Esophagus squamous epithelium (tissue), 5 donors: ENCODE measurements around the gene NFKBIE. TPM values are rescaled to one million over a fixed set of nuclear protein-coding genes. Genes with fewer than 3 reads are reported as not detected.
"Not testable (repeated sequence)": the region's sequence is repeated elsewhere in the genome, so short reads cannot be mapped to it uniquely, and the experiment has no call there.

Source experiments
- DNase-seq: peaks from one replicate; lab custom pipeline; 2025; lab: John Stamatoyannopoulos, UW
- H3K27ac ChIP-seq, 4 donors: fragments of 200-600 bp; sonication (generic); one replicate each; pipeline ENCODE4 v1.5.1; 2016 to 2019; ENCODE audit warnings: mild to moderate bottlenecking in 1 of 4
- H3K27me3 ChIP-seq, 4 donors: fragments of 200-600 bp; sonication (generic); 1 replicate in 3 of 4; 2 replicates in 1 of 4; pipeline versions ENCODE4 v1.5.1 to v1.6.0; 2017 to 2021; ENCODE audit warnings: antibody characterized with exemption in 1 of 4
- H3K36me3 ChIP-seq, 3 donors: fragments of 200-600 bp; sonication (generic); one replicate each; pipeline ENCODE4 v1.5.1; 2016 to 2019
- H3K4me1 ChIP-seq, 3 donors: fragments of 200-600 bp; sonication (generic); one replicate each; pipeline ENCODE4 v1.5.1; 2017 to 2019
- H3K4me3 ChIP-seq, 4 donors: fragments of 200-600 bp; sonication (generic); 1 replicate in 3 of 4; 2 replicates in 1 of 4; pipeline ENCODE4 v1.5.1; 2016 to 2019; ENCODE audit warnings: mild to moderate bottlenecking in 2 of 4, moderate library complexity in 1 of 4
- H3K9me3 ChIP-seq, 3 donors: fragments of 200-600 bp; sonication (generic); one replicate each; pipeline ENCODE4 v1.5.1; 2016 to 2019
- CTCF ChIP-seq, 6 experiments: fragments of 450-650 bp in 4 of 6; fragments of 200-600 bp in 2 of 6; sonication (generic) in 2 of 6; IDR thresholded peaks; one replicate each; pipeline ENCODE4 v1.5.1; 2016 to 2019; ENCODE audit warnings: antibody characterized with exemption in 6 of 6, mild to moderate bottlenecking in 4 of 6, moderate library complexity in 4 of 6
- POLR2A ChIP-seq, 4 donors: fragments of 450-650 bp; IDR thresholded peaks; one replicate each; pipeline ENCODE4 v1.6.1; 2017; ENCODE audit warnings: antibody characterized with exemption in 4 of 4, mild to moderate bottlenecking in 4 of 4, moderate library complexity in 3 of 4
- WGBS, 2 donors: methylation state at CpG; one replicate each; pipeline ENCODE4 v1.1.5; 2018; 5-methylcytosine and 5-hydroxymethylcytosine counted together
- intact Hi-C: fragments of 100-400 bp; cut with DNase I; formaldehyde crosslinking; loops from one replicate; pipeline ENCODE4 v1.15.0; 2022
- total RNA-seq, 4 donors: library from RNA; depleted of rRNA; stranded (reverse); fragments of >200 nt; gene quantifications; one replicate each; pipeline ENCODE4 v1.1.0, GENCODE V29; 2016
- donor health status: DM: yes; HTN: yes; CAD: no.

Gene NFKBIE
- total RNA-seq, result 10 to 100 TPM in 3 of 4 donors, 1 to 10 TPM in 1; 8.6 to 11.2 (median 10.2) TPM

DNA sequence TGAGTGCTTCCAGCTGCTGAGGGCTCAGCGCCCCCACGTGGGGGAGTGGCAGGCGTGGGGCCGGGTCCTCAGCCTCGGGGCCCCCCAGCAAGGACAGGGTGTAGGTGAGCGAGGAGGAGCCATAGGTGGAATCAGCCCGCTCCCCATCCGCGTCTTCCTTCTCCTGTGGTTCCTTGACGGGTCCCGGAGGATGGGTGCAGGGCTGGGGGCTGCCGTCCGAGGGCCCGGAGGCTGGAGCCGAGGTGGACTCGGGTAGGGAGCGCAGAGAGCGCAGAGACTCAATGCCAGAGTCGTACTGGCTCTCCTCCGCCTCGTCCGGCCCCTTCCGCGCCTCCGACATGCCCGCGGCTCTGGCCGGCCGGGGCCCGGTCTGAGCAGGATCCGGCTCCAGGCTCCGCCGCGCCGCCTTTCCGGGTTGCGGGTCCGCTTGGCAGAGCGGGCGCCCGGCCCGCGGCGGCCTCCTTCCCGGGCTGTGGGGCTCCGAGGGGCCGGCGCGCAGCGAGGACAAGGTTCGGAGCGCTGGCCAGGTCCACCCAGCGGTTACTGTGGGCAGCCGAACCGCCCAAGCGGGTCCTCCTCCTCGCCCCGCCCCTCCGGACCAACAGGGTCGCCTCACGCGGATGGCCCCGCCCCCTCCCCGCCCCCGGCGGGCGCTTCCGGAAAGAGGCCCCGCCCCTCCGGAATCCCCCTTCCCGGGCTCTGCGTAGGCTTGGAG lies at the start of gene NFKBIE:
TSS of gene NFKBIE (minus strand) at position 545 of the 715 bp plus-strand sequence. CDS start at position 340, 205 bp downstream.
- H3K27me3 ChIP-seq, result peaks cover 0 to 22% (median 4%) of the 10 kb centered on the region in 4 donors
- no peaks in the 10 kb centered on the region for H3K9me3 ChIP-seq
- intact Hi-C loops, result loop anchor here (5.0 kb wide), 1 partner anchor 72 kb away; no protein-coding TSS in a partner anchor
- peaks cover 0 to 14% (median under 1%) of the 10 kb centered on the region in 3 donors for H3K36me3 ChIP-seq
- peak within 1 kb of the TSS; percentile 67 to 96 (median 82) for H3K4me3 ChIP-seq
- peaks cover 26 to 44% (median 26%) of the 10 kb centered on the region in 3 donors for H3K4me1 ChIP-seq
- peak within 1 kb of the TSS; percentile 77 to 92 (median 84) for H3K27ac ChIP-seq
- TF ChIP-seq CTCF (IDR thresholded peaks at IDR 0.05), result peak in 2 of 6 experiments; percentile 4
- TF ChIP-seq POLR2A (IDR thresholded peaks at IDR 0.05), result peak in 2 of 4 donors; percentile 41 to 83
- no peak for DNase-seq
- WGBS, 2 donors, result 0% methylated on average over 2 to 3 of the region's 72 CpGs

- intact Hi-C loops, DNase-seq, H3K27ac ChIP-seq, H3K9me3 ChIP-seq, H3K4me3 ChIP-seq: not testable (repeated sequence)
- Histone ChIP-seq H3K36me3 (peaks cover 0 to 22% (median 8%) of the 10 kb centered on the region in 3 donors), H3K27me3 (peaks cover 0 to 13% (median 0%) of the 10 kb centered on the region in 4 donors), H3K4me1 (peaks cover 6 to 19% (median 11%) of the 10 kb centered on the region in 3 donors)
- WGBS, 2 donors, result 83 to 87% methylated on average over 7 to 8 of the region's 8 CpGs
Measured at GRCh38 chr6:44314657-44315056, 49.3 kb upstream of the NFKBIE start.

DNA sequence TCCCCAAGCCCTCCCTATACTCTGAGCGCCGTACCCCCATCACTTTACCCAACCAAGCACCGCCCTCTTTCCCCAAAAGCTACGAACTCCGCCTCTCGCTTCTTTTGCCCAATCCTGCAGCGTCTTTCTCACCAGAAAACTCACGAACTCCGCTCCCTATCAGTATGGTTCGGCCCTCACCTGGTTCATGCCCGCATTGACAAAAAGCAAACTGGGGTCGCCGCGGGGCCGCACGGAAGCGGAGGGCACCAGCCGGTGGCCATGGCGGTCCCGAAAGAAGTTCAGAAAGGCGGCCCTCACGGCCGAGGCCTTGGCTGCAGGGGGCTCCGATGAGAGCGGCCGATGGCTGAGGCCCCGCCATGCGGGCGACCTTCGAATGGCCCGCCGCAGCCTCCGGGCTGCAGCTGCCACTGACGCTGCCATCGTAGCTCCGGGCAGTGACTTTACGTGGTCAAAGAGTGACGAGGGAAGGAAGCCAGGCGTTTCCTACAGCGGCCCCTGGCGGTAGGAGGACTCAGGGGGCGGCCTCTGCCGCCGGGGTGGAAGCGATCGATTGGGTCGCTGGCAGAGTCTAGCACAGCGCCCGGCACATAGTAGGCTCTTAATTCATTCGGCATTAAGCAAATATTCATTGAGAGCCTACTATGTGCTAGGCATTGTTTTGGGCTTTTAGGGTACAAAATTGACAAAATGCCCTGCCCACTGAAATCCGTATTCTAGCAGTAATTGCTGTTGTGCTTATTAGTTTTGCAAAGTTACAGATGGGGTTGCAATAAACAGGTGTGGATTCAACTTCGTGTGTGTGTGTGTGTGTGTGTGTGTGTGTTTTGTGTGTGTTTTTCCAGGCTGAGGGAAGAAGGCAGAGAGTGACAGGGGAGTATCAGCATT lies 47.8 kb upstream of the NFKBIE start, which contains the start of gene AARS2:
TSS of gene AARS2 (minus strand) at position 447 of the 888 bp plus-strand sequence. CDS start at position 423, 24 bp downstream.
- 2 to 6% methylated on average over 10 to 19 of the region's 52 CpGs for WGBS, 2 donors
- no peaks in the 10 kb centered on the region for H3K27me3 ChIP-seq
- intact Hi-C loops, result no loop called here
- TF ChIP-seq POLR2A (IDR thresholded peaks at IDR 0.05), result peak in 2 of 4 donors; percentile 37 to 70
- TF ChIP-seq CTCF (IDR thresholded peaks at IDR 0.05), result peak; percentile 88 to 96 (median 91)
- peak; percentile 27 for DNase-seq
- peak within 1 kb of the TSS; percentile 84 to 90 (median 88) for H3K27ac ChIP-seq
- peaks cover 6 to 19% (median 11%) of the 10 kb centered on the region in 3 donors for H3K4me1 ChIP-seq
- H3K4me3 ChIP-seq, result peak within 1 kb of the TSS; percentile 73 to 88 (median 82)
- H3K9me3 ChIP-seq, result no peaks in the 10 kb centered on the region
- peaks cover 0 to 38% (median 8%) of the 10 kb centered on the region in 3 donors for H3K36me3 ChIP-seq

- peak overlapping the region in 1 of 4 donors; percentile 81 for H3K4me3 ChIP-seq
- no peak for DNase-seq
- no peaks in the 10 kb centered on the region for H3K9me3 ChIP-seq
- no peak for TF ChIP-seq CTCF (IDR thresholded peaks at IDR 0.05)
- TF ChIP-seq POLR2A (IDR thresholded peaks at IDR 0.05), result no peak
- H3K4me1 ChIP-seq, result peaks cover 6 to 19% (median 11%) of the 10 kb centered on the region in 3 donors
- WGBS, 2 donors, result 81 to 85% methylated on average over 2 to 3 of the region's 3 CpGs
- H3K27me3 ChIP-seq, result no peaks in the 10 kb centered on the region
- intact Hi-C loops, result no loop called here
- H3K27ac ChIP-seq, result peak overlapping the region in 3 of 4 donors; percentile 16 to 90 (median 89)
- peaks cover 8 to 51% (median 17%) of the 10 kb centered on the region in 3 donors for H3K36me3 ChIP-seq
Measured at GRCh38 chr6:44311767-44312166, 46.4 kb upstream of the NFKBIE start.

DNA sequence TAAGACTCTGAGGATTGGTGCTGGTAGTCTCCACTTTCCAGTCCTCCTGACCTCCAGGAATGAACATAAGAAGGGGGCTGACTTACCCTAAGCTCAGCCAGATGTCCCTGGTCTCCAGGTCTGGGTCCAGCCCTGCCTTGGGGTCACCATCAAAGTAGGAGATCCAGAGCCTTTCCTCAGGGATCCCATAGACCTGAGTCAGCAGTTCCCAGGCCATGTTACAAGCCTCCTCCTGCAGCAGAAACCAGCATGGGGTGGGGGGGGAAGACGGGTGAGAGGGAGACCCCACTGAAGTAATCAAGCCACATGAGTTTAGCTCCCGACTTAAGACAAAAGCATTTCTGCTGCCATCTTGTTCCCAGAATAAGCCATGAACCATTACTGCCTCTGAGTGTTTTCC lies 46.0 kb upstream of the NFKBIE start:
- no peaks in the 10 kb centered on the region for H3K27me3 ChIP-seq
- no peak overlapping the region for H3K4me3 ChIP-seq
- peaks cover 12 to 56% (median 18%) of the 10 kb centered on the region in 3 donors for H3K36me3 ChIP-seq
- whole genome bisulfite sequencing, 2 donors, result 66 to 89% methylated on average over 2 of the region's 2 CpGs
- H3K9me3 ChIP-seq, result no peaks in the 10 kb centered on the region
- peak overlapping the region in 2 of 4 donors; percentile 89 to 90 for H3K27ac ChIP-seq
- peaks cover 6 to 19% (median 11%) of the 10 kb centered on the region in 3 donors for H3K4me1 ChIP-seq
- DNase-seq, result no peak
- intact Hi-C loops, result no loop called here
- TF ChIP-seq CTCF (IDR thresholded peaks at IDR 0.05) (no peak), POLR2A (IDR thresholded peaks at IDR 0.05) (no peak)
